Panc1 (cell line): ENCODE measurements around the gene HOPX. TPM values are rescaled to one million over a fixed set of nuclear protein-coding genes. Genes with fewer than 3 reads are reported as not detected.

Experiments used
- ATAC-seq: fragments of 200-7000 bp; cut with Tn5 transposase; 2 replicates; pipeline ENCODE4 v1.9.1; 2020; ENCODE audit warnings: mild to moderate bottlenecking, moderate library complexity
- BruUV-seq: library from RNA; stranded (reverse); fragments of 400-500 nt; replicated peaks from 2 replicates; lab custom pipeline; 2021; lab: Mats Ljungman, UMichigan
- CTCF ChIA-PET: fragments of 300-600 bp; sonication (Branson Sonifier 250); formaldehyde crosslinking; loops from one replicate; lab custom pipeline; 2022; ENCODE audit warnings: antibody characterized with exemption; lab: Charles Lee
- POLR2A ChIA-PET: fragments of 300-600 bp; sonication (Branson Sonifier 250); formaldehyde crosslinking; loops from one replicate; lab custom pipeline; 2022; ENCODE audit warnings: antibody characterized with exemption; lab: Charles Lee
- DNase-seq: peaks from one replicate; pipeline ENCODE4 v3.0.0-alpha.2; 2010; ENCODE audit warnings: low read depth, low spot score
- H3K27ac ChIP-seq: 2 replicates; pipeline ENCODE4 v1.5.1; 2011; ENCODE audit warnings: mild to moderate bottlenecking, low read length, inconsistent platforms
- H3K27me3 ChIP-seq: fragments of 200-500 bp; sonication (Bioruptor generic); 2 replicates; pipeline ENCODE4 v1.6.0; 2014; ENCODE audit warnings: low read length, inconsistent platforms; ENCODE audit not compliant: control insufficient read depth, insufficient read depth
- H3K36me3 ChIP-seq: fragments of 200-500 bp; sonication (Bioruptor generic); 2 replicates; pipeline ENCODE4 v1.5.1; 2014; ENCODE audit warnings: inconsistent platforms, mild to moderate bottlenecking, low read length, moderate library complexity; ENCODE audit not compliant: control insufficient read depth, insufficient read depth
- H3K4me1 ChIP-seq: 2 replicates; pipeline ENCODE4 v1.5.1; 2011; ENCODE audit warnings: inconsistent platforms, mild to moderate bottlenecking, low read length, moderate library complexity; ENCODE audit not compliant: control insufficient read depth, insufficient read depth
- H3K4me3 ChIP-seq, 2 experiments: 2 replicates each; pipeline ENCODE4 v1.5.1; 2011 to 2012; ENCODE audit warnings: low read depth in 2 of 2, low read length in 2 of 2, mild to moderate bottlenecking in 2 of 2, inconsistent platforms in 1 of 2, moderate library complexity in 1 of 2
- H3K9me3 ChIP-seq: fragments of 200-500 bp; sonication (Bioruptor generic); 2 replicates; pipeline ENCODE4 v1.5.1; 2014; ENCODE audit warnings: low read depth, mild to moderate bottlenecking, inconsistent platforms, low read length, moderate library complexity; ENCODE audit not compliant: control insufficient read depth, insufficient read depth
- CTCF ChIP-seq: fragments of 450-650 bp; IDR thresholded peaks from 2 replicates; pipeline ENCODE4 v1.5.1; 2017; ENCODE audit warnings: mild to moderate bottlenecking
- POLR2AphosphoS5 ChIP-seq: IDR thresholded peaks from 2 replicates; pipeline ENCODE4 v1.6.1; 2012; ENCODE audit warnings: mild to moderate bottlenecking, low read depth, low read length, moderate library complexity
- REST ChIP-seq, 2 experiments: IDR thresholded peaks; 2 replicates each; pipeline ENCODE4 v1.6.1; 2011 to 2012; ENCODE audit warnings: low read depth in 2 of 2, control low read depth in 1 of 2, low read length in 1 of 2, mild to moderate bottlenecking in 1 of 2, moderate library complexity in 1 of 2; ENCODE audit not compliant: insufficient read depth in 1 of 2
- SIN3A ChIP-seq: IDR thresholded peaks from 2 replicates; pipeline ENCODE4 v1.6.1; 2012; ENCODE audit warnings: low read depth, mild to moderate bottlenecking, low read length, moderate library complexity, borderline replicate concordance; ENCODE audit not compliant: insufficient read depth
- TCF7L2 ChIP-seq: IDR thresholded peaks from 2 replicates; pipeline ENCODE4 v1.6.1; 2011; ENCODE audit warnings: mild to moderate bottlenecking, low read depth, low read length, inconsistent platforms
- in situ Hi-C: cut with HindIII; loops from 2 replicates; pipeline ENCODE4 v1.10.0; 2016; ENCODE audit warnings: low sequenced_read_pairs, low pct_unique_long_range_greater_than_20kb
- intact Hi-C: fragments of 100-400 bp; cut with micrococcal nuclease; formaldehyde crosslinking; loops from one replicate; pipeline ENCODE4 v1.10.0; 2022; ENCODE audit not compliant: unreplicated experiment
- total RNA-seq: library from RNA; stranded (reverse); gene quantifications from one replicate; pipeline ENCODE4 v1.2.1, GENCODE V29; 2021; ENCODE audit not compliant: unreplicated experiment

The HOPX gene
- total RNA-seq, 1 experiment from 2014 or later = not detected

GRCh38 chr4:56633486-56633885, 47.6 kb downstream of the HOPX start:
- ChIA-PET POLR2A (no interaction called here), CTCF (no interaction called here)
- TF ChIP-seq SIN3A (no peak), TCF7L2 (no peak)
- Histone ChIP-seq H3K4me1 (no peaks in the 10 kb centered on the region), H3K27me3 (no peaks in the 10 kb centered on the region), H3K27ac (no peak overlapping the region), H3K4me3 (no peak overlapping the region), H3K9me3 (no peaks in the 10 kb centered on the region), H3K36me3 (no peaks in the 10 kb centered on the region)
- BruUV-seq = no TSS peak
- ATAC-seq = no peak
- in situ Hi-C loops = no loop called here
- intact Hi-C loops = no loop called here
- no peak for DNase-seq

DNA sequence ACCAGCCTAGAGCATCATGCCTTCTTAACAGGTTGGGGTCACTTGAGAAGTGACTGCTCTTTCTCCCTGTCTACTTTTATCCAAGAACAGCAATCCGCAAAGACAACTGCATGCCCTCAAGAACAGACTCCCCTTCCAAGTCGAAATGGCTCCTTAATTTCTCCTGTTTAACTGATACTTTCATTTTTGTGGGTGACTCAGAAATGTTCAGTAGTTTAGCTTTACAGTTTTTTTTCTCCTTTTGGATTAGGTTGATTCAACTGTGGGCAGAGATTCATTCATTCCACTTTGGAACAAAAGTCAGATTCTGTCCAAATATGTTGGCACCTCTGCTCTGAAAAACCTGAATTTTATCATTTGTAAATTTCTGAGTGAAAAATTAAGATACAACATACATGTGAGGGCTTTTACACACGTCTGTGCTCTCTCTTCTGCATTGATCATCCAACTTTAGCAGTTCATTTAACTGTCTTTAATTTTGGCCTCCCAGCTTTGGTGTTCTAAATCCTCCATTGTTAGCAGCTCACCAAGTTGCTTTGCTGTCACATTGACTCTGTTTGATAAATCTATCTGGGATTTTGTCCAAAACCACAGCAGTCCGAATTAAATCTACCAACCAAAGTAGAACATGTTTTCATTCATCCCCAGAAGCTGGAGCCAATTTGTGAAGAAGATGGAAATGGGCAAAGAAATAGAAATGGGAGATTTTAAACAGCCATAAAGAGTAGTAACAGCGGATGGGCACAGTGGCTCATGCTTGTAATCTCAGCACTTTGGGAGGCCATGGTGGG, 50.0 kb downstream of the HOPX start:
- ChIA-PET CTCF (no interaction called here), POLR2A (no interaction called here)
- intact Hi-C loops = no loop called here
- Histone ChIP-seq H3K4me3 (no peak overlapping the region), H3K36me3 (no peaks in the 10 kb centered on the region), H3K9me3 (no peaks in the 10 kb centered on the region), H3K4me1 (no peaks in the 10 kb centered on the region), H3K27me3 (no peaks in the 10 kb centered on the region), H3K27ac (no peak overlapping the region)
- ATAC-seq (no peak), DNase-seq (no peak)
- in situ Hi-C loops = no loop called here
- BruUV-seq = no TSS peak
- TF ChIP-seq CTCF (no peak), SIN3A (no peak), TCF7L2 (no peak), REST (IDR thresholded peaks at IDR 0.05; ENCODE audit: insufficient read depth in 1 of 2, low read depth in 2 of 2, low read length in 1 of 2) (no peak), POLR2AphosphoS5 (no peak)

- intact Hi-C loops = no loop called here
- ChIA-PET CTCF (no interaction called here), POLR2A (no interaction called here)
- ATAC-seq (no peak), DNase-seq (no peak)
- no peaks in the 10 kb centered on the region for H3K4me1 ChIP-seq
- H3K27me3 ChIP-seq = no peaks in the 10 kb centered on the region
- no TSS peak for BruUV-seq
- H3K9me3 ChIP-seq = no peaks in the 10 kb centered on the region
- no peak overlapping the region for H3K4me3 ChIP-seq
- TF ChIP-seq REST (IDR thresholded peaks at IDR 0.05; ENCODE audit: insufficient read depth in 1 of 2, low read depth in 2 of 2, low read length in 1 of 2) (no peak), POLR2AphosphoS5 (no peak), SIN3A (no peak), TCF7L2 (no peak), CTCF (no peak)
- in situ Hi-C loops = no loop called here
- no peak overlapping the region for H3K27ac ChIP-seq
- no peaks in the 10 kb centered on the region for H3K36me3 ChIP-seq
Observed at GRCh38 chr4:56628592-56628991, 52.5 kb downstream of the HOPX start.
